ENCODE results near the gene FOXD4L3.
"Not testable (repeated sequence)": the region's sequence is repeated elsewhere in the genome, so short reads cannot be mapped to it uniquely, and the experiment has no call there.

FOXD4L3 gene

DNA sequence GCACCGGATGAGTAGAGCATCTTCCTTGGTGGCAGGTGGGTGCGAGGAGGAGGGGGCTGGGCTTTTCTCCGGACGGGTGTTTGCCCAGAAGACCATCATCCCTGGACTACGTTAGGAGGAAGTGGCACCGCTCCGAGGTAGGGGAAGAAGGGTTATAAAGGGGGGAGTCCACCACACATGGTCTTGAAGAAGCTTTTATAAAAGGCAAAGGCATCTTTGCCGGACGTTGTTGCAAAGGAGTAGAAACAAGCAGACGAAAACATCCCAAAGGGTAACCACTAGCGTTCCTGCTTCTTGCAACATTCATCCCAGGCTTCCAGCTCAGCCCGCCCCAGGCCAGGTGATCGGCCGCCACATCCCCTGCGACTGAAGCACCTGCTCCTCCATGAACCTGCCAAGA is at the start of gene FOXD4L3:
FOXD4L3 (plus strand) TSS at position 301 of the 400 bp plus-strand sequence; CDS start at position 386, 85 bp downstream.
- not testable (repeated sequence) for DNase-seq

DNA sequence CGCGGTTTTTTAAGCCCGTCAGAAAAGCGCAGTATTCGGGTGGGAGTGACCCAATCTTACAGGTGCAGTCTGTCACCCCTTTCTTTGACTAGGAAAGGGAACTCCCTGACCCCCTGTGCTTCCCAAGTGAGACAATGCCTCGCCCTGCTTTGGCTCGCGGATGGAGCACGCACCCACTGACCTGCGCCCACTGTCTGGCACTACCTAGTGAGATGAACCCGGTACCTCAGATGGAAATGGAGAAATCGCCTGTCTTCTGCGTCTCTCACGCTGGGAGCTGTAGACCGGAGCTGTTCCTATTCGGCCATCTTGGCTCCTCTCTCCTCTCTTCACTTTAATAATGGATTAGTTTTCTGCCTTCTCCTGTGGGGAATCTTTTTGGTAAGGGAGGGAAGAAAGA is 21.6 kb upstream of the FOXD4L3 start:
- DNase-seq, result not testable (repeated sequence)

DNA sequence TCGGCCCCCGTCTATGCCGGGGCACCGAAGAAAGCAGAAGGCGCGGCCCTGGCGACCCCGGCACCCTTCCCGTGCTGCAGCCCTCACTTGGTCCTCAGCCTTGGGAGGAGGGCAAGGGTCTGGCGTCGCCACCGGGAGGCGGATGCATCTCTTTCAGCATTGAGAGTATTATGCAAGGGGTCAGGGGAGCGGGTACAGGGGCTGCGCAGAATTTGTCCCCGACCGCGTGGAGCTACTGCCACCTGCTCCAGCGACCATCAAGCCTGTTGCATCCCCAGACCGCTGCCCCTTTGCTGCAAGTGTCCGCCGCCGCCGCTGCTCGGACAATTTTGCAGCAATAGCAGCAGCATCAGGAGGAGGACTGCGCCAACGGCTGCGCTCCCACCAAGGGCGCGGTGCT is 1.1 kb downstream of the FOXD4L3 start:
- not testable (repeated sequence) for DNase-seq

DNA sequence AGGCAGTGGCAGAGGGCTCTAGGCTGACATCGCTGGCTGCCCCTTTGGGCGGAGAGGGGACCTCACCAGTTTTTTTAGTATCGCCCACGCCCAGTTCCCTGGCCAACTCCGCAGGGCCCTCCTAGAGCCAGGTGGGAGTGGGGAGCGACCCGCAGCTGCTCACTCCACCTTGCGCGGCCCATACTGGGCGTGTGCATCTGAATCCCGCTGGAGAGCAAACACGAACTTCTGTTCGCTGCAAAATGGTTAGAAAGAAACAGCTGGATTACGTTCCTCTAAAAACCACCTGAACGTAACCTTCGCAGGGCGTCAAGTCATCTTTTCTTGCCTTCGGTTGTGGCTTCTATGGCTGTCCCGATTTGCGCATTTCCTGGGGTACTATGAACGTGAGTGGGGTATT is 1.5 kb downstream of the FOXD4L3 start:
- not testable (repeated sequence) for DNase-seq

DNA sequence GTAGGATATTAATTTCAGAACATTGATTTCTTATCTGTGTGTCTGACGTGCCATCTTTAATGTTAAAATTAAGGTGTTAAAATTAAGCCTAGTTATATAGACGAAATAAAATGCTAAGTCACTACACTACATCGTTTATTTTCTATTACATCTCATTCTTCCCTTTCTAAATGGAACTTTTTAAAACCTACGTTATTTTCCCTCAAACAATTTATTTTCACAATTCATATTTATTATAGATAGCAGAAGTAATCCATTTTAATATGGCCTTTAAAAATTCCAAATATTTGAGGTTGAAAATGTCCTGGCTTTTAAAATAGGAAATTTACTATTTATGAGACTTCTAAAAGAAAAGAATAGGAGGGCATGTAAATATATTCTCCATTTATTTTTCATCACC is 2.1 kb downstream of the FOXD4L3 start:
- DNase-seq, result not testable (repeated sequence)

DNA sequence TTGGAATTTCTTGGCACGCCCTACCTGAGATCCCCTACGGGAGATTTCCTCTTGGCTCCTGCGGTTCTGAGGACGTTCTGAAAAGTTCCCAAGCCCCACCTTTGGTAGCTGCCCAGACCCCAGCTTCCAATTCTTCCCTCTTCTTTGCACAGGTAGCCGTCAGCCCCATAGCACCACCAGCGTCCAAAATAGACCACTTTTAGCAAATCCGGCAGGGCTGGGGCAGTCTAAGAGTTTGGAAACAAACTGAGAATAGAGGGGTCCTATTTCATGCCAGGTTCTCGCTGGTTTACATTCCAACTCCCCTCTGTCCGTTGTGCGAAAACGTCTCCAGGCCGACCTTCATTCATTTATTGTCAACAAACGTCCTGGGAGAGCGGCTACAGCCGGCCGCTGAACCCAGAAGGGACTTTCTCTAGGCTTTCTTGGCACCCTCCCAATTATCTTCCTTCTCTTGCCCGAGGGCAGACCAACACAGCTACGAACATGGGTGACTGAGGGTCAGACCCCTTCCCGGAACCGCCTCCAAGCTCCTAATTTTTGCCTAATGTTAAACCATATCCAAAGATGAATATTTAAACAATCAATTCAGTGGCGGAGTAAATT is 3.1 kb downstream of the FOXD4L3 start:
- not testable (repeated sequence) for DNase-seq

DNA sequence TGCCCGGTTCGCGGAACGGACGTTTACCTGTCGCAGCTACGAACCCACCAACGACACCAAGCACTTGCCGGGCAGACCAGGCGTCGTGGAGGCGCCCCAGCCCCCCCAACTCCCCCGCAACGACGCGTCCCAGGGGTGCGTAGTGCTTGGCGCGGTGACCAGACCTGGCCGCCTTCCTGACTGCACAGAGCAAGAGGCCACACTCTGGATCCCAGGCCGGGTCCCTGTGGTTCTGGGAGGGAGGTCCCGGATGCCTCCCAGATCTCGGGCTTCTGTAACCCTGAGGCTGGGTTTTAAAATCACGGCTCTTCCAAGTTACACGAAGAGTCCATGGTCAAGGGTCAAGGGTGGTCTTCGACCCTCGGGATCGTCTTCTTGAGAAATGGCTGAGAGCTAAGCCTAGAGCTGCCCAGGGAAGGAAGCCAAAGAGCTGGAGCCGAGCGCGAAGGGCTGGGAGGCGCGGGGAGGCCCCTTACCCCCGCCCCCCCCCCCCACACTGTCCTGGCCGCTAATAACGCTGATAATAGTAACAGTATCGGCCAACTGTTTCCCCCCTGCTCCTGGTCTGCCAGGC is 3.8 kb downstream of the FOXD4L3 start:
- not testable (repeated sequence) for DNase-seq

DNA sequence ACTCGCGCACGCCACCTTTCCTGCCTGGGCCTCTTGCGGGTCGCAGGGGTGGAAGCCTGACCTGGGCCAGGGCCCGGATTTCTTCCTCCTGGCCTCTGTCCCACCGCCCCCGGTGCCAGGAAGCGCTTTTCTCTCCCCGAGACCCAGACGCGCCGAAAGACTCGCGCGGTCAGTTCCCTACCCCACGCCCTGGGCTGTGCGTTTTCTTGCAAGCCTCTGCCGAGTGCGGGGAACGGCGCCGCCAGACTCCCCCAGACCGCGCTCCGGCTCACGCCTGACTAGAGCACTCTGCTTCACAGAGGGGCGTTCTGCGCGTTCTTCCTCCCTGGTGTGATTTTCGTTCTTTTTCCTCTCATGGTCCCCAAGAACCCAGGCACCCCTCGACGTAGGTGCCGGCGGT is 4.5 kb downstream of the FOXD4L3 start:
- DNase-seq, result not testable (repeated sequence)

DNA sequence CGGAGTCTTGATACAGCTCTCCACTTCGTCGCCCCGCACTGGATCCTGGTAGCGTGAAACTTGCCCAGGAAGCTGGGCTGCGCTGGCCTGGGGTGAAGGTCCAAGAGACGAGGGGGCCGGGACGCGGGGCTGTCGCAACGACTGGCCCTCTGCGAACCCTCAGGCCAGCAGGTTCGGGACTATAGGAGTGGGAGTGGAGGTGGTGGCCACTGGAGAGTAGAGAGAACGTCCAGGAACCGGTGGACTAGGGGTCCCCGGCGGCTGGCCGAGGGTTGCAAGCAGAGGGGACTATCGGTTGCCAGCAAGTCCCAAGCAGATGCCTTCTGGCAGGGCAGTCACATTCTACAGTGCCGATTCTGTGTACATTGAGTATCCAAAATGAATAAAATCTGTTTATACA is 5.0 kb downstream of the FOXD4L3 start:
- not testable (repeated sequence) for DNase-seq

DNA sequence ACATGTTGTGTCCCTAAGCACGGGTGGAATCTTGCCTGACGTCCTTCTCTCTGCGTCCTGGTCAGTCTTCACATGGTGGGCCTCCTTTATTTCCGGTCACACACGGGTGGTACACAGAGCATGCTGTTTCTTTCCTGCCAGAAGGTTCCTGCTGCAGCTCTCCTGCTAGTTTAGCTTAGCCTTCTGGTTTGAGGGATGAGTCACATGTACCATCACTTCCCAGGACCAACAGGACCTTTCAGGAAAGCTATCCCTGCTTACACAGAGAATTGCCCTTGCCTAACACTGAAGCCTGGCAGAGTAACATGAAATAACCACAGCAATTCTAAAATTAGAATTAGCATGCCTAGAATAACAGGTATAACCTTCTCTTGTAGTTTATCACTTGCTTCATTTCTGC is 8.5 kb downstream of the FOXD4L3 start:
- DNase-seq, result not testable (repeated sequence)

DNA sequence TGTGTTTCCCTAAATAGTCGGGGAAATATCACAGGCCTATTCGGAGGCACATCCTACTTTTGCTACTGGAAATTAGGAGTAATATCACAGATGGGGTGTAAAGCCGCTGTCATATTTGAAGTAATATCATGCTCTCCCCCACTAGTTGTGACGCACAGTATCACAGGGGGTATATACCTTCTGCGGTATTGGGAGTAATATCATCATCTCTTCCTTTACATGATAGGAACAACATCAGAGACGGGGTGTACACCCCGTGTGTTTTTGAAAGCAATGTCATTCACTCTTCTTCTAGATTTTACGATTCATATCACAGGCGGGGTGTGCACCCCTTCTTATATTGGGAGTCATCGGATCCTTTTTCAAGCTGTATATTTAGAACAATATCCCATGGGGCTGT is 15.5 kb downstream of the FOXD4L3 start:
- DNase-seq, result not testable (repeated sequence)

DNA sequence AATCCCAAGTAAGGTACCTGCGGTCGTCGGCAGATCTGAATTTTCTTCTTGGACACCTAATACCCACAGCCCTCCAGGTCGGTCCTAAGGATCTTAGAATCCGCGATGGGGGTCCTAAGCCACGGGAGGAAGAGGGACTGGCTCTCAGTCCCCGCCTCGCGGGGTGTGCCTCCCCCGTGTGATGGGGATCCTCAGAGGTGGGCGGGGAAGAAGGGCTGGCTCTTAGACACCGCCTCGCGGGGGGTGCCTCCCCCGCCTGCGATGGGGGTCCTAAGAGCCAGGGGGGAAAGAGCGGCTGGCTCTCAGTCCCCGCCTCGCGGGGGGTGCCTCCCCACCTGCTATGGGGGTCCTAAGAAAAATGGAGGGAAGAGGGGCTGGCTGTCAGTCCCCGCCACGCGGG is 21.1 kb downstream of the FOXD4L3 start:
- not testable (repeated sequence) for DNase-seq

DNA sequence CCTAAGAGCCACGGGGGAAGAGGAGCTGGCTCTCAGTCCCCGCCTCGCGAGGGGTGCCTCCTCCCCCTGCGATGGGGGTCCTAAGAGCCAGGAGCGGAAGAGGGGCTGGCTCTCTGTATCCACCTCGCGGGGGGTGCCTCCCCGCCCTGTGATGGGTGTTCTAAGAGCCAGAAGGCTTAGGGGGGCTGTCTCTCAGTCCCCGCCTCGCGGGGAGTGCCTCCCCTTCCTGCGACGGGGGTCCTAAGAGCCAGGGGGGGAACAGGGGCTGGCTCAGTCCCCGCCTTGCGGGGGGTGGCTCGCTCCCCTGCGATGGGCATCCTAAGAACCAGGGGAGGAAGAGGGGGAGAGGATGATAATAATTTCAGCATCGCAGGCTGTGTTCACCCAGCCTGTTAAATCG is 21.9 kb downstream of the FOXD4L3 start:
- DNase-seq, result not testable (repeated sequence)

DNA sequence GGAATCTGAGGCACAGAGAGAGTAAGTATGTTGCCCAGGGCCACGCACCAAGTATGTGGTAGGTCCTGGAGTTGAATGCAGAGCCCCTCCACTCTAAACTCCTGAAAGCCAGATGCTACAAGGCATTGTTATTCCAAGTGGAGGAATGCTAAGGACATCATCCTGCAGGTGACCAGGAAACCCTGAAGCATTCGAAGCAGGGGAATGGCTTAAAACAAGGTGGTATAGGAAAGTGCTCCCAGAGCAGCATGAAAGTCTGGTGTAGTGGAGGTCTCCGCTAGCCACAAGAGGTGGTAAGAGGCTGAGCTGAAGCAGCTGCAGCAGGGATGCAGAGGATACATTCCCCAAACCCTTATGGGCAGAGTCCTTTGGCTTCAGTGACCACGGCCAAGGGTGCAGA is 26.4 kb downstream of the FOXD4L3 start:
- not testable (repeated sequence) for DNase-seq

DNA sequence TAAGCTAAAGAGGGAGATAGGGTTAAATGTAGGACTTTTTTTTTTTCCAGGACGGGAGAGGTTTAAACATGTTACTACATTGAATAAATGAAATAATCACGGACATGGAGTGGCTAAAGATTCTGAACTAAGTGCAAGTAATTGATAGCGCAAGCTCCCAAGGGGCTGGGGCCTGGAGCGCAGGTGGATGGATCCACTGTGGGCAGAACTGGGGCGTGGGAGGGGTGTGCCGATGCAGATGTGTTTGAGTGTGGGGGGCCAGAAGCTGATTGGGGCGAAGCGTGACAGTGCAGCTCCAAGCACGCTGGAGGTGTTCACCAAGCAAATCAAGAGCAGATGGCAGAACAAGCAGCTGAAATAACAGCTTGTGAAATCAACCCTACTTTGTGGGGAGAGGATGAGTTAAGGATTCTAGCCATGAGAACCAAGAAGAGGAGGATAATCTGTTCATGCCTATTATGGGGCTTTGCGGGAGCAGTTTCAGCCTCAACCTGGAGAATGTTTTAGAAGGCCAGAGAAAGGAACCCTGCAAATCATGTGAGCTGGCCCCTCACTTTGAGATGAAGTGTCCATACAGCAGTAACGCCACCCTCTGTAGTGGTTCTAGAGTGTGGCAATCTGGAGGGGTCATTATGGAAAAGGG is 28.0 kb downstream of the FOXD4L3 start:
- DNase-seq, result not testable (repeated sequence)

DNA sequence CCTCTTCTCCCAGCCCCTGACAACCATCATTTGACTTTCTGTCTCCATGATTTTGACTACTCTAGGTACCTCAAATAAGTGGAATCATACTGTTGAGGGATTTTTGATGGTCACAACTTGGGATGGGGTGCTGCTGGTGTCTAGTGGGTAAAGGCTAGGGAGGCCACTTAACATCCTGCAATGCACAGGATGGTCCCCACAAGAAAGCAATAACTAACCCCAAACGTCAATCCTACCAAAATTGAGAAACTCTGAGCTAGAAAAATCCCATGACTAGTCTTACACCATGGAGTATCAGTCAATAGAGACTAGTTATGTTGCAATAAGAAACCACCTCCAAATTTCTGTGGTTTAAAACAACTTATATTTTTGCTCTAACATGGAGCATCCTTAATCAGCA is 29.5 kb downstream of the FOXD4L3 start:
- not testable (repeated sequence) for DNase-seq

DNA sequence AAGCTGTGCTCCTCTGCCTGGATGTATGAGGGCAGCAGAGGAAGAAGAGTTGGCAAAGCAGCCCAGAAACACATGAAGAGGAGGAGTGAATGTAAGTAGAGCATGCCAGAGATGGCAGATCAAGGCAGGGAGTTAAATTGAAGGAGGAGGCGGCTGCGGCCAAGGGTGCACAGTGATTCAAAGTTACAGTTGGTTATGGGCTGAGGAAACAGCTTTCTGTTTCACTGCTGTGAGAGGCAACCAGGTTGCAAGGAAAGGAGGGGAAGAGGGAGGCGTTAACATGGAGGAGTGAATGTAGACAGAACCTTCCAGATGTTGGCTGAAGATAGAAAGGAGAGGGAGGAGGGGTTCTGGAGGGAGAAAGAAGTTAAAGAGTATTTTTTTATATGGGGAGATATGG is 33.3 kb downstream of the FOXD4L3 start:
- DNase-seq, result not testable (repeated sequence)

DNA sequence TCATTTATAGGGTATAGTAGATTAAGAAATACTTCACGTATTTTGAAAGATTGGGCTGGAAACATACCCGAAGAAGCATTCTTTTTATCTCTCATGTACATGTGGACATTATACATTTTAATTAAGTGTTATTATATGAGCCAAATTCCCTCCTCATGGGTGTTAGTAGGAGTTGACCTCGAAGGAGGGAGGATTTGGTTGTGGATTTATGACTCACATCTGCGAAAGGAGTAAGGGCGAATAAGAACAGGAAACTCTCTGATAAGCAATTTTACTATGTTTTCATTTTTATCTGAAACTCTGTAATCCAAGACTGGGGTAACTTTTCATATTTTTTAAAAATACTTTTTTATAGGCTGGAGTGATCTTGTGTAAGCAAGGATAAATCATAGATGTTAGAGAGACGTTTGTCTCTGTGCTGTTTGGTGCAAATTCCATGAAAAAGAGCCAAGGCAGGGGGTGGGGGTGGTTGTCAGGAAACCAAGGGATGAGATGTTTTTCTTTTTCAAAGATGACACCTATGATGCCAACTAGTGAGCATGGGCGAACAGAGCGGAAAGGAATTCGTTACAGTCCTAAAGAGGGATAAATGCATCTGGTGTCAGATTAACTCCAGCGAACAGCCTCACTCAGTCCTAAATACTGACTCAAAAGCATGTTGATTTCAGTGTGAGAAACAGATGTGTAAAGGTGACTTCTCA is 34.1 kb downstream of the FOXD4L3 start:
- DNase-seq, result not testable (repeated sequence)

DNA sequence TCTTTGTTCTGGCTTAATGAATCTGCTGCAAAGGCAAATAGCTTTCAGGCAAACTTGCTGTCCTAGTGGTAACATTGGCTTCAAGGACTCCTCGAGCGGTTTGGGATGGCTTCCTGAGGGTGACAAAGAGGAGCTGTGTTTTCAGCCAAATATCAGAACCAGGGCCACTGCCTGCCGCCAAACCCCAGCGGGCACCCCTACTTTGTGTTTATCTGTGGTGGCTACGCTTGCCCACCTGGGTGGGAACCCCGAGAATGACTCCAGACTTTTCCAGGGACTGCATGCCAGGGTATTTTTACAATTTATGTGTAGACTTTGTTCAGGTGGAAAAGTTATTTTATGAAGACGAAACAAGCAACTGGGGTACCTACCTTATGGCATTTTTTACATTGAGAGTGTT is 35.3 kb downstream of the FOXD4L3 start:
- not testable (repeated sequence) for DNase-seq

DNA sequence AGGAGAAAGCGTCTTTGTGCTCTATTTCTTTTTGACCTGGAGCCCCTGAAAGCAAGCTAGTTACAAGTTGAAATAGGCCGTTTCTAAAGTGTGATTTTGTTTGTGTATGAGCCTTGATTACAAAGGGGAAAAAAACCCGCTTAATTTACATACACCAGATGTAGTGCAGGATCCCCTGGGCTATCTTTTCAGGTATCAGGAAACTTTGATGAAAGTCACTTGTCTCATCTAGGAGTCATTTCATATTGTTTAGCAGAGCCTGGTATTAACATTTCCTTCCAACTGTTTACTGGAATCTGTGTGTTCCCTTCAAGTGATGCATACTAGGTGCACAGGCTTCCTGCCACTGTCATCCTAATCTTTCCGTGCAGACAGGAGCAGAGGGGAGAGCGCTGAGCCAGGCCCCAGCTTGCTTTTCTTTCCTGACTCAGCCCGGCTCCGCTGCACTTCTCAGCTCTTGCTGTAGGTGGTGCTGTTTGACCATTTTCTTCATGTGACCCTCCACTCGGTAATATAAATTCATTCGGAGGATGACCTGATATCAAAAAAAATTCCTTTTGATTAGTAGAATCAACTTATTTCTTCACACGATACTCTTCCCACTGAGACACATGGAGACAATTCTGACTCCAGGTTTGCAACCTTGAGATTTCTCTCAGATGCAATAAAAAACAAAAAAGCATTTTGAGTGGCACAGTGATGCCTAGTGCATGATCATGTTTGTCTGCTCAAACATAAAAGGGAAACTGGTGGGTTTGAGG is 39.8 kb downstream of the FOXD4L3 start:
- not testable (repeated sequence) for DNase-seq

DNA sequence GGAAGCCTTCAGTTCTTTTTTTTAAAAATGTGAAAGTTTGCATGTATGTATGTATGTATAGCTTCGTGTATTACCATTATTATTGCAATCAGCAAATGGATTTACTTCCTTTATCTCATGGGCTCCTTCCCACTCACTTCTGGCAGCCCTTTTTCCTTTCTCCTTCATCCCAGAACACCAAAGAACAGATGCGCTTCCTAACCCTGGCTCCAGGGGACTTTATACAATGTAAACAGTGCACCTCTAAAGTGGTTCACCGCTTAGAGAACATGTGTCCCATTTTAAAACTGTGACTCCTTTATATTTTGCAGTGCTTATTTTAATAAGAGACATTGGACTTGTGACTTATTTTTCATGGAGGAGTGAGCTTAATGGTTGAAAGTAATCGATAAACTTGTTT is 40.6 kb downstream of the FOXD4L3 start:
- DNase-seq, result not testable (repeated sequence)

DNA sequence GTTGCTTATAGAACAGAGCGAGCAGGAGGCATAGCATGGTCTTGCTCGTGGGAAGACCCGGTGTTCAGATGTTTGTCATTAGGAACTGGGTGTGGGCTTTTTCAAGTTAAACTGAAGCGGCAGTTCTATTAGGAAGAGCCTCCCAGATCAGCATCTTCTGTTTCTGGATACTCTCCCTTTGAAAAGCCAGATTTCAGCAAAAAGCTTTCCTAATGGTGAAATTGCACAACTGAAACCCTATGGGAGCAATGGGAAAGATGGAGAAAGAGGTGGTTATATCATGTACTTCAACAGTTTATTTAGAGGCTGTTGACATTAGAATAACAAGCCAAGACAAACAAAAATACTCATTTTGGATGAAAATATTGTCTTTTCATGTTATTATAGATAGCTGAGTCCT is 41.3 kb downstream of the FOXD4L3 start:
- not testable (repeated sequence) for DNase-seq

DNA sequence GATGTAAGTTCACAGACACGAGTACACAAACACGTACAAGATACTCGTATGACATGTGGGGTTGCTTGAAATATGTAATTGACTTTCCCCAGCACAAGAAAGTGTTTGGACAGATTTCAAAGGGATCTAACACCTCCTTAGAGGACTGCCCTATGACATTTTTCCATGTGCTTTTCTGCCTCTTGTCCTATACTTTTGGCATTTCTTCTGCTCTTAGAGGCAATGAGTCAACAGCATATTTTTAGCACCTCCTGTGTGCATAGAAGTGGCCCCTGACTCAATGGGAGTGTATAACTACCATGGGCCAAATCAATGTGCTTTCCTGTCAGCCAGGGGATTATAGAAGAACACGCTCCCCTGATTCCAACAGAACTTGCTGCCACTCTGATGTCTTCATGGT is 49.0 kb downstream of the FOXD4L3 start:
- not testable (repeated sequence) for DNase-seq

Measured in NK-92 treated with Interleukin-12 subunit alpha and Interleukin-12 subunit beta, amount 100 ng/mL, for 24 hours (cell line).